HEK293 (cell line): ENCODE data around the gene FHIT.

ENCODE experiments used
- HOXA7 ChIP-seq: sonication (generic); formaldehyde crosslinking; IDR thresholded peaks from 2 replicates; pipeline ENCODE4 v1.8.1; 2022; ENCODE audit warnings: missing genetic modification reagents, borderline replicate concordance
- HOXD13 ChIP-seq: sonication (generic); formaldehyde crosslinking; IDR thresholded peaks from 2 replicates; pipeline ENCODE4 v1.8.0; 2022; ENCODE audit warnings: missing genetic modification reagents, borderline replicate concordance
- KLF1 ChIP-seq: fragments of 450-650 bp; formaldehyde crosslinking; IDR thresholded peaks from 2 replicates; pipeline ENCODE4 v1.5.1; 2016; ENCODE audit warnings: missing biosample characterization, missing genetic modification characterization
- KLF10 ChIP-seq: fragments of 450-650 bp; IDR thresholded peaks from 2 replicates; pipeline ENCODE4 v1.5.1; 2018; ENCODE audit warnings: missing biosample characterization, mild to moderate bottlenecking, missing genetic modification characterization
- MEIS1 ChIP-seq: sonication (generic); formaldehyde crosslinking; IDR thresholded peaks from 2 replicates; pipeline ENCODE4 v1.8.1; 2022; ENCODE audit warnings: missing genetic modification reagents, mild to moderate bottlenecking, borderline replicate concordance
- SCRT2 ChIP-seq: fragments of 450-650 bp; formaldehyde crosslinking; IDR thresholded peaks from 2 replicates; pipeline ENCODE4 v1.5.1; 2016; ENCODE audit warnings: missing biosample characterization, missing genetic modification characterization
- ZBTB7A ChIP-seq: fragments of 450-650 bp; formaldehyde crosslinking; IDR thresholded peaks from 2 replicates; pipeline ENCODE4 v1.5.1; 2016; ENCODE audit warnings: low read depth, missing biosample characterization, missing genetic modification characterization
- ZNF121 ChIP-seq: fragments of 450-650 bp; formaldehyde crosslinking; IDR thresholded peaks from 2 replicates; pipeline ENCODE4 v1.5.1; 2016; ENCODE audit warnings: missing biosample characterization, missing genetic modification characterization
- ZNF146 ChIP-seq: fragments of 450-650 bp; formaldehyde crosslinking; IDR thresholded peaks from 2 replicates; pipeline ENCODE4 v1.5.1; 2016; ENCODE audit warnings: missing biosample characterization, missing genetic modification characterization
- ZNF169 ChIP-seq: fragments of 450-650 bp; formaldehyde crosslinking; IDR thresholded peaks from 2 replicates; pipeline ENCODE4 v1.5.1; 2016; ENCODE audit warnings: missing biosample characterization, missing genetic modification characterization
- ZNF184 ChIP-seq: fragments of 450-650 bp; IDR thresholded peaks from 2 replicates; pipeline ENCODE4 v1.5.1; 2018; ENCODE audit warnings: missing biosample characterization, mild to moderate bottlenecking, missing genetic modification characterization
- ZNF19 ChIP-seq: fragments of 450-650 bp; formaldehyde crosslinking; IDR thresholded peaks from 2 replicates; pipeline ENCODE4; 2016; ENCODE audit warnings: missing biosample characterization, missing genetic modification characterization, low read depth
- ZNF2 ChIP-seq: fragments of 450-650 bp; formaldehyde crosslinking; IDR thresholded peaks from 2 replicates; pipeline ENCODE4 v1.5.1; 2016; ENCODE audit warnings: missing biosample characterization, missing genetic modification characterization
- ZNF202 ChIP-seq: fragments of 450-650 bp; formaldehyde crosslinking; IDR thresholded peaks from 2 replicates; pipeline ENCODE4 v1.5.1; 2016; ENCODE audit warnings: missing biosample characterization, missing genetic modification characterization, borderline replicate concordance
- ZNF223 ChIP-seq: fragments of 450-650 bp; formaldehyde crosslinking; IDR thresholded peaks from 2 replicates; pipeline ENCODE4 v1.5.1; 2016; ENCODE audit warnings: missing biosample characterization, missing genetic modification characterization
- ZNF266 ChIP-seq: fragments of 450-650 bp; formaldehyde crosslinking; IDR thresholded peaks from 2 replicates; pipeline ENCODE4 v1.5.1; 2016; ENCODE audit warnings: missing biosample characterization, missing genetic modification characterization, low read depth
- ZNF274 ChIP-seq, 2 experiments: fragments of 200-500 bp in 1 of 2; fragments of 450-650 bp in 1 of 2; sonication (Bioruptor generic) in 1 of 2; formaldehyde crosslinking in 1 of 2; IDR thresholded peaks; 2 replicates each; pipeline versions ENCODE4 v1.5.1 to v1.6.1; 2014 to 2016; ENCODE audit warnings: borderline replicate concordance in 1 of 2, inconsistent platforms in 1 of 2, low read length in 1 of 2, missing biosample characterization in 1 of 2, missing genetic modification characterization in 1 of 2
- ZNF510 ChIP-seq: fragments of 450-650 bp; formaldehyde crosslinking; IDR thresholded peaks from 2 replicates; pipeline ENCODE4 v1.5.1; 2018; ENCODE audit warnings: mild to moderate bottlenecking, missing genetic modification characterization, missing biosample characterization; ENCODE audit not compliant: insufficient replicate concordance
- ZNF521 ChIP-seq: fragments of 450-650 bp; formaldehyde crosslinking; IDR thresholded peaks from 2 replicates; pipeline ENCODE4 v1.5.1; 2017; ENCODE audit warnings: missing biosample characterization, mild to moderate bottlenecking, missing genetic modification characterization
- ZNF549 ChIP-seq: fragments of 450-650 bp; IDR thresholded peaks from 2 replicates; pipeline ENCODE4 v1.5.1; 2018; ENCODE audit warnings: missing biosample characterization, missing genetic modification characterization, mild to moderate bottlenecking, inconsistent platforms, moderate library complexity
- ZNF555 ChIP-seq: fragments of 450-650 bp; formaldehyde crosslinking; conservative IDR thresholded peaks from 2 replicates; pipeline ENCODE4 v1.5.1; 2017; ENCODE audit warnings: missing biosample characterization, mild to moderate bottlenecking, missing genetic modification characterization, inconsistent platforms
- ZNF560 ChIP-seq: fragments of 450-650 bp; formaldehyde crosslinking; IDR thresholded peaks from 2 replicates; pipeline ENCODE4 v1.5.1; 2017; ENCODE audit warnings: missing biosample characterization, missing genetic modification characterization, borderline replicate concordance
- ZNF624 ChIP-seq: fragments of 450-650 bp; formaldehyde crosslinking; IDR thresholded peaks from 2 replicates; pipeline ENCODE4 v1.5.1; 2017; ENCODE audit warnings: missing biosample characterization, missing genetic modification characterization
- ZNF626 ChIP-seq: fragments of 450-650 bp; sonication (Bioruptor Pico); formaldehyde crosslinking; IDR thresholded peaks from 2 replicates; pipeline ENCODE4 v1.5.1; 2018; ENCODE audit warnings: missing biosample characterization, missing genetic modification characterization, inconsistent platforms
- ZNF768 ChIP-seq: fragments of 450-650 bp; formaldehyde crosslinking; IDR thresholded peaks from 2 replicates; pipeline ENCODE4 v1.5.1; 2018; ENCODE audit warnings: missing biosample characterization, mild to moderate bottlenecking, missing genetic modification characterization
- ZNF785 ChIP-seq: fragments of 450-650 bp; formaldehyde crosslinking; IDR thresholded peaks from 2 replicates; pipeline ENCODE4 v1.5.1; 2016; ENCODE audit warnings: missing biosample characterization, missing genetic modification characterization
- ZNF792 ChIP-seq: fragments of 450-650 bp; formaldehyde crosslinking; IDR thresholded peaks from 2 replicates; pipeline ENCODE4 v1.5.1; 2016; ENCODE audit warnings: missing biosample characterization, missing genetic modification characterization
- ZNF830 ChIP-seq: fragments of 450-650 bp; IDR thresholded peaks from 2 replicates; pipeline ENCODE4 v1.5.0; 2018; ENCODE audit warnings: missing biosample characterization, missing genetic modification characterization, low read depth, mild to moderate bottlenecking, moderate library complexity
- ZSCAN23 ChIP-seq: fragments of 450-650 bp; formaldehyde crosslinking; IDR thresholded peaks from 2 replicates; pipeline ENCODE4 v1.5.1; 2016; ENCODE audit warnings: missing biosample characterization, missing genetic modification characterization
- TF ChIP-seq, protein P1 (sequence below): fragments of 450-650 bp; formaldehyde crosslinking; conservative IDR thresholded peaks from 2 replicates; pipeline ENCODE4 v1.5.1; 2016; ENCODE audit warnings: low read depth, missing biosample characterization, missing genetic modification characterization
- TF ChIP-seq, protein P2 (sequence below): fragments of 450-650 bp; formaldehyde crosslinking; IDR thresholded peaks from 2 replicates; pipeline ENCODE4; 2016; ENCODE audit warnings: missing biosample characterization, missing genetic modification characterization
- TF ChIP-seq, protein P3 (sequence below): fragments of 450-650 bp; formaldehyde crosslinking; IDR thresholded peaks from 2 replicates; pipeline ENCODE4 v1.5.1; 2016; ENCODE audit warnings: missing biosample characterization, missing genetic modification characterization, low read depth
- TF ChIP-seq, protein P4 (sequence below): fragments of 450-650 bp; formaldehyde crosslinking; IDR thresholded peaks from 2 replicates; pipeline ENCODE4 v1.5.1; 2016; ENCODE audit warnings: missing biosample characterization, missing genetic modification characterization

Gene FHIT

DNA sequence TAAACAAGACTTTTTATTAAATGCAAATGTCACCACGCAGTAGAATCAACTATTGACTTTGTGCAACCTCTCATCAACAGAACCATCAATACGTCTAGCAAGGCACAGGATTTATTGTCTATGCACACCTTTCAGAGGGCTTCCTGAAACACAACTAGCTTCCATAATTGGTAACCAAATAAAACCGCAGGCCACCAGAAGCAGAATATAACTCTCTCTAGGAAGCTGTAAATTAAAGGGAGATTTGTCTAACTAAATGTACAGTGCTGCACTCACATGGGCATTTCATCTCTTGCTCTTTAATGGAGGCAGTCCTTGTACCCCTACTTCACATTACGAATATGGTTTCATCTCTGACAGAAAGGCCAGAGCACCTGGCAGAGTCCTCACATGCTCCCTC is 93.0 kb downstream of the FHIT start (continued):
- TF ChIP-seq, protein P1, sequence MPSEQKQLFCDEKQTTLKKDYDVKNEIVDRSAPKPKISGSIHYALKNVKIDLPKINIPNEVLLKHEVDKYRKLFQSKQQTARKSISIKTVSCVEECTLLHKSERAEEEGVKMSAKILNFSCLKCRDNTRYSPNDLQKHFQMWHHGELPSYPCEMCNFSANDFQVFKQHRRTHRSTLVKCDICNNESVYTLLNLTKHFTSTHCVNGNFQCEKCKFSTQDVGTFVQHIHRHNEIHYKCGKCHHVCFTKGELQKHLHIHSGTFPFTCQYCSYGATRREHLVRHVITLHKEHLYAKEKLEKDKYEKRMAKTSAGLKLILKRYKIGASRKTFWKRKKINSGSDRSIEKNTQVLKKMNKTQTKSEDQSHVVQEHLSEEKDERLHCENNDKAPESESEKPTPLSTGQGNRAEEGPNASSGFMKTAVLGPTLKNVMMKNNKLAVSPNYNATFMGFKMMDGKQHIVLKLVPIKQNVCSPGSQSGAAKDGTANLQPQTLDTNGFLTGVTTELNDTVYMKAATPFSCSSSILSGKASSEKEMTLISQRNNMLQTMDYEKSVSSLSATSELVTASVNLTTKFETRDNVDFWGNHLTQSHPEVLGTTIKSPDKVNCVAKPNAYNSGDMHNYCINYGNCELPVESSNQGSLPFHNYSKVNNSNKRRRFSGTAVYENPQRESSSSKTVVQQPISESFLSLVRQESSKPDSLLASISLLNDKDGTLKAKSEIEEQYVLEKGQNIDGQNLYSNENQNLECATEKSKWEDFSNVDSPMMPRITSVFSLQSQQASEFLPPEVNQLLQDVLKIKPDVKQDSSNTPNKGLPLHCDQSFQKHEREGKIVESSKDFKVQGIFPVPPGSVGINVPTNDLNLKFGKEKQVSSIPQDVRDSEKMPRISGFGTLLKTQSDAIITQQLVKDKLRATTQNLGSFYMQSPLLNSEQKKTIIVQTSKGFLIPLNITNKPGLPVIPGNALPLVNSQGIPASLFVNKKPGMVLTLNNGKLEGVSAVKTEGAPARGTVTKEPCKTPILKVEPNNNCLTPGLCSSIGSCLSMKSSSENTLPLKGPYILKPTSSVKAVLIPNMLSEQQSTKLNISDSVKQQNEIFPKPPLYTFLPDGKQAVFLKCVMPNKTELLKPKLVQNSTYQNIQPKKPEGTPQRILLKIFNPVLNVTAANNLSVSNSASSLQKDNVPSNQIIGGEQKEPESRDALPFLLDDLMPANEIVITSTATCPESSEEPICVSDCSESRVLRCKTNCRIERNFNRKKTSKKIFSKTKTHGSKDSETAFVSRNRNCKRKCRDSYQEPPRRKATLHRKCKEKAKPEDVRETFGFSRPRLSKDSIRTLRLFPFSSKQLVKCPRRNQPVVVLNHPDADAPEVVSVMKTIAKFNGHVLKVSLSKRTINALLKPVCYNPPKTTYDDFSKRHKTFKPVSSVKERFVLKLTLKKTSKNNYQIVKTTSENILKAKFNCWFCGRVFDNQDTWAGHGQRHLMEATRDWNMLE (tag by site-specific recombination), result no peak
- TF ChIP-seq ZNF202 (tag by site-specific recombination), result no peak
- TF ChIP-seq ZNF169, result no peak
- TF ChIP-seq HOXA7 (CRISPR knock-in tag), result no peak
- no peak for TF ChIP-seq ZNF626
- no peak for TF ChIP-seq ZNF792 (tag by site-specific recombination)
- no peak for TF ChIP-seq ZNF19
- TF ChIP-seq ZNF223 (tag by site-specific recombination), result no peak
- TF ChIP-seq ZNF510 (tag by site-specific recombination), result no peak
- TF ChIP-seq MEIS1, result no peak
- TF ChIP-seq, protein P2, sequence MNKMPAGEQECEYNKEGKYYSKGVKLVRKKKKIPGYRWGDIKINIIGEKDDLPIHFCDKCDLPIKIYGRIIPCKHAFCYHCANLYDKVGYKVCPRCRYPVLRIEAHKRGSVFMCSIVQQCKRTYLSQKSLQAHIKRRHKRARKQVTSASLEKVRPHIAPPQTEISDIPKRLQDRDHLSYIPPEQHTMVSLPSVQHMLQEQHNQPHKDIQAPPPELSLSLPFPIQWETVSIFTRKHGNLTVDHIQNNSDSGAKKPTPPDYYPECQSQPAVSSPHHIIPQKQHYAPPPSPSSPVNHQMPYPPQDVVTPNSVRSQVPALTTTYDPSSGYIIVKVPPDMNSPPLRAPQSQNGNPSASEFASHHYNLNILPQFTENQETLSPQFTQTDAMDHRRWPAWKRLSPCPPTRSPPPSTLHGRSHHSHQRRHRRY (tag by site-specific recombination), result no peak
- TF ChIP-seq ZNF549 (tag by site-specific recombination), result no peak
- TF ChIP-seq ZNF560 (tag by site-specific recombination), result no peak
- TF ChIP-seq ZSCAN23 (tag by site-specific recombination), result no peak
- no peak for TF ChIP-seq ZNF184
- TF ChIP-seq, protein P3, sequence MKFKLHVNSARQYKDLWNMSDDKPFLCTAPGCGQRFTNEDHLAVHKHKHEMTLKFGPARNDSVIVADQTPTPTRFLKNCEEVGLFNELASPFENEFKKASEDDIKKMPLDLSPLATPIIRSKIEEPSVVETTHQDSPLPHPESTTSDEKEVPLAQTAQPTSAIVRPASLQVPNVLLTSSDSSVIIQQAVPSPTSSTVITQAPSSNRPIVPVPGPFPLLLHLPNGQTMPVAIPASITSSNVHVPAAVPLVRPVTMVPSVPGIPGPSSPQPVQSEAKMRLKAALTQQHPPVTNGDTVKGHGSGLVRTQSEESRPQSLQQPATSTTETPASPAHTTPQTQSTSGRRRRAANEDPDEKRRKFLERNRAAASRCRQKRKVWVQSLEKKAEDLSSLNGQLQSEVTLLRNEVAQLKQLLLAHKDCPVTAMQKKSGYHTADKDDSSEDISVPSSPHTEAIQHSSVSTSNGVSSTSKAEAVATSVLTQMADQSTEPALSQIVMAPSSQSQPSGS (tag by site-specific recombination), result no peak
- TF ChIP-seq ZNF555 (tag by site-specific recombination), result no peak
- no peak for TF ChIP-seq ZNF624 (tag by site-specific recombination)
- TF ChIP-seq ZNF121 (tag by site-specific recombination), result no peak
- TF ChIP-seq ZNF768 (tag by site-specific recombination), result no peak
- no peak for TF ChIP-seq KLF1 (tag by site-specific recombination)
- no peak for TF ChIP-seq ZNF274 (IDR thresholded peaks at IDR 0.05; ENCODE audit: low read length)
- no peak for TF ChIP-seq ZNF274 (tag by site-specific recombination; IDR thresholded peaks at IDR 0.05; ENCODE audit: borderline replicate concordance)
- TF ChIP-seq ZNF2 (tag by site-specific recombination), result no peak
- TF ChIP-seq SCRT2 (tag by site-specific recombination), result no peak
- TF ChIP-seq ZNF266 (tag by site-specific recombination), result no peak
- TF ChIP-seq, protein P4, sequence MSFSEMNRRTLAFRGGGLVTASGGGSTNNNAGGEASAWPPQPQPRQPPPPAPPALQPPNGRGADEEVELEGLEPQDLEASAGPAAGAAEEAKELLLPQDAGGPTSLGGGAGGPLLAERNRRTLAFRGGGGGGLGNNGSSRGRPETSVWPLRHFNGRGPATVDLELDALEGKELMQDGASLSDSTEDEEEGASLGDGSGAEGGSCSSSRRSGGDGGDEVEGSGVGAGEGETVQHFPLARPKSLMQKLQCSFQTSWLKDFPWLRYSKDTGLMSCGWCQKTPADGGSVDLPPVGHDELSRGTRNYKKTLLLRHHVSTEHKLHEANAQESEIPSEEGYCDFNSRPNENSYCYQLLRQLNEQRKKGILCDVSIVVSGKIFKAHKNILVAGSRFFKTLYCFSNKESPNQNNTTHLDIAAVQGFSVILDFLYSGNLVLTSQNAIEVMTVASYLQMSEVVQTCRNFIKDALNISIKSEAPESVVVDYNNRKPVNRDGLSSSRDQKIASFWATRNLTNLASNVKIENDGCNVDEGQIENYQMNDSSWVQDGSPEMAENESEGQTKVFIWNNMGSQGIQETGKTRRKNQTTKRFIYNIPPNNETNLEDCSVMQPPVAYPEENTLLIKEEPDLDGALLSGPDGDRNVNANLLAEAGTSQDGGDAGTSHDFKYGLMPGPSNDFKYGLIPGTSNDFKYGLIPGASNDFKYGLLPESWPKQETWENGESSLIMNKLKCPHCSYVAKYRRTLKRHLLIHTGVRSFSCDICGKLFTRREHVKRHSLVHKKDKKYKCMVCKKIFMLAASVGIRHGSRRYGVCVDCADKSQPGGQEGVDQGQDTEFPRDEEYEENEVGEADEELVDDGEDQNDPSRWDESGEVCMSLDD (tag by site-specific recombination), result no peak
- no peak for TF ChIP-seq KLF10 (tag by site-specific recombination)
- TF ChIP-seq HOXD13 (CRISPR knock-in tag), result no peak
- TF ChIP-seq ZNF521, result no peak
- TF ChIP-seq ZBTB7A (tag by site-specific recombination), result no peak
- no peak for TF ChIP-seq ZNF830 (tag by site-specific recombination)
- TF ChIP-seq ZNF785 (tag by site-specific recombination), result no peak
- no peak for TF ChIP-seq ZNF146 (tag by site-specific recombination)
